ENCODE results near the gene CNTNAP2.

GRCh38 chr7:147183276-147183675, 1066.7 kb downstream of the CNTNAP2 start:
- TF ChIP-seq POLR2AphosphoS5 (IDR thresholded peaks at IDR 0.05) = no peak
- no peak for TF ChIP-seq CTCF (IDR thresholded peaks at IDR 0.05)

All from suprapubic skin (tissue), 3 donors.